Activated CD8-positive, alpha-beta T cell treated with anti-CD3 and anti-CD28 coated beads for 36 hours (primary cell): Measurements from ENCODE around the gene USP40. TPM values are rescaled to one million over a fixed set of nuclear protein-coding genes. Genes with fewer than 3 reads are reported as not detected.

Source experiments
- ATAC-seq: fragments of 200-7000 bp; cut with Tn5 transposase; one replicate; pipeline ENCODE4 v1.10.0; 2021; ENCODE audit warnings: mild to moderate bottlenecking, moderate library complexity
- CTCF ChIA-PET: fragments of 350-600 bp; sonication (Branson Sonifier 250); formaldehyde crosslinking; loops from one replicate; lab custom pipeline; 2021; ENCODE audit warnings: antibody characterized with exemption; lab: Charles Lee
- POLR2A ChIA-PET: fragments of 350-600 bp; sonication (Branson Sonifier 250); formaldehyde crosslinking; loops from one replicate; lab custom pipeline; 2021; ENCODE audit warnings: antibody characterized with exemption; lab: Charles Lee
- DNase-seq: peaks from one replicate; pipeline ENCODE4 v3.0.0-alpha.2; 2020
- H3K27ac Mint-ChIP-seq: one replicate; pipeline ENCODE4 v1.8.0; 2021; ENCODE audit warnings: mild to moderate bottlenecking, mixed read lengths
- H3K27me3 Mint-ChIP-seq: one replicate; pipeline ENCODE4 v1.8.0; 2021; ENCODE audit warnings: mixed read lengths
- H3K36me3 Mint-ChIP-seq: one replicate; pipeline ENCODE4 v1.8.0; 2021; ENCODE audit warnings: low read depth, mixed read lengths
- H3K4me1 Mint-ChIP-seq: one replicate; pipeline ENCODE4 v1.8.0; 2021; ENCODE audit warnings: low read depth, mixed read lengths
- H3K4me3 Mint-ChIP-seq: one replicate; pipeline ENCODE4 v1.8.0; 2021; ENCODE audit warnings: mild to moderate bottlenecking, moderate library complexity, mixed read lengths
- H3K9me3 Mint-ChIP-seq: one replicate; pipeline ENCODE4 v1.8.0; 2021; ENCODE audit warnings: mixed read lengths
- CTCF ChIP-seq: fragments of 200-600 bp; IDR thresholded peaks from one replicate; pipeline ENCODE4 v1.8.0; 2022; ENCODE audit warnings: antibody characterized with exemption, mild to moderate bottlenecking
- intact Hi-C: fragments of 100-400 bp; cut with micrococcal nuclease; formaldehyde crosslinking; loops from one replicate; pipeline ENCODE4 v1.10.0; 2022
- total RNA-seq, 2 experiments: library from RNA; stranded (reverse); gene quantifications; one replicate each; pipeline ENCODE4 v1.2.3, GENCODE V29; 2021

Gene USP40
- total RNA-seq, 2 experiments from 2014 or later, result 14.0 to 15.8 TPM

GRCh38 chr2:233448220-233448559 is 118.4 kb downstream of the USP40 start:
- Mint-ChIP-seq H3K36me3 (peaks cover 39% of the 10 kb centered on the region), H3K27me3 (no peaks in the 10 kb centered on the region), H3K4me3 (no peak overlapping the region), H3K9me3 (no peaks in the 10 kb centered on the region), H3K27ac (peak overlapping the region; percentile 50), H3K4me1 (peaks cover 8% of the 10 kb centered on the region)
- ChIA-PET POLR2A (interaction anchor here (0.7 to 1.2 kb wide), 2 partner anchors 28 to 180 kb away, joined by 3 read pairs; no protein-coding TSS in a partner anchor), CTCF (interaction anchor here (0.9 to 1.7 kb wide), 4 partner anchors 13 to 263 kb away, joined by 3 to 11 read pairs (median 4); no protein-coding TSS in a partner anchor)
- peak; percentile 34 for DNase-seq
- no peak for ATAC-seq
- intact Hi-C loops, result loop anchor here (10.0 kb wide), 2 partner anchors 63 to 93 kb away; partner anchors contain the start of gene DGKD
- peak; percentile 9 for TF ChIP-seq CTCF

- H3K27me3 Mint-ChIP-seq, result no peaks in the 10 kb centered on the region
- no peak overlapping the region for H3K4me3 Mint-ChIP-seq
- ATAC-seq (no peak), DNase-seq (no peak)
- peaks cover 41% of the 10 kb centered on the region for H3K36me3 Mint-ChIP-seq
- H3K27ac Mint-ChIP-seq, result no peak overlapping the region
- peaks cover 12% of the 10 kb centered on the region for H3K4me1 Mint-ChIP-seq
- H3K9me3 Mint-ChIP-seq, result no peaks in the 10 kb centered on the region
- intact Hi-C loops, result loop anchor here (10.0 kb wide), 2 partner anchors 63 to 93 kb away; partner anchors contain the start of gene DGKD
- ChIA-PET CTCF (interaction anchor here (0.7 to 1.7 kb wide), 6 partner anchors 10 to 644 kb away, joined by 3 to 11 read pairs (median 3); no protein-coding TSS in a partner anchor), POLR2A (interaction anchor here (0.5 to 1.2 kb wide), 4 partner anchors 28 to 274 kb away, joined by 3 read pairs; no protein-coding TSS in a partner anchor)
- TF ChIP-seq CTCF, result no peak
Observed at GRCh38 chr2:233447506-233448219, 118.9 kb downstream of the USP40 start.

- Mint-ChIP-seq H3K4me1 (peaks cover 17% of the 10 kb centered on the region), H3K9me3 (no peaks in the 10 kb centered on the region), H3K4me3 (no peak overlapping the region), H3K27ac (no peak overlapping the region), H3K27me3 (no peaks in the 10 kb centered on the region), H3K36me3 (peaks cover 39% of the 10 kb centered on the region)
- POLR2A ChIA-PET, result no interaction called here
- no peak for ATAC-seq
- CTCF ChIA-PET, result interaction anchor here (0.7 to 10.0 kb wide), 2 partner anchors 43 to 643 kb away, joined by 3 to 213 read pairs; no protein-coding TSS in a partner anchor
- TF ChIP-seq CTCF, result no peak
- intact Hi-C loops, result loop anchor here (10.0 kb wide), 2 partner anchors 62 to 92 kb away; partner anchors contain the start of gene DGKD
- no peak for DNase-seq
Observed at GRCh38 chr2:233446606-233447305, 119.8 kb downstream of the USP40 start.

GRCh38 chr2:233446121-233446520 is 120.5 kb downstream of the USP40 start:
- ChIA-PET CTCF (interaction anchor here (10.0 kb wide), 1 partner anchor 43 kb away, joined by 213 read pairs; no protein-coding TSS in a partner anchor), POLR2A (no interaction called here)
- ATAC-seq (no peak), DNase-seq (no peak)
- TF ChIP-seq CTCF, result no peak
- Mint-ChIP-seq H3K27me3 (no peaks in the 10 kb centered on the region), H3K9me3 (no peaks in the 10 kb centered on the region), H3K4me3 (no peak overlapping the region), H3K27ac (no peak overlapping the region), H3K4me1 (peaks cover 18% of the 10 kb centered on the region), H3K36me3 (peaks cover 39% of the 10 kb centered on the region)
- intact Hi-C loops, result loop anchor here (10.0 kb wide), 2 partner anchors 61 to 91 kb away; partner anchors contain the start of gene DGKD
